Measurements from ENCODE around the gene ACSBG1.

ACSBG1 gene

DNA sequence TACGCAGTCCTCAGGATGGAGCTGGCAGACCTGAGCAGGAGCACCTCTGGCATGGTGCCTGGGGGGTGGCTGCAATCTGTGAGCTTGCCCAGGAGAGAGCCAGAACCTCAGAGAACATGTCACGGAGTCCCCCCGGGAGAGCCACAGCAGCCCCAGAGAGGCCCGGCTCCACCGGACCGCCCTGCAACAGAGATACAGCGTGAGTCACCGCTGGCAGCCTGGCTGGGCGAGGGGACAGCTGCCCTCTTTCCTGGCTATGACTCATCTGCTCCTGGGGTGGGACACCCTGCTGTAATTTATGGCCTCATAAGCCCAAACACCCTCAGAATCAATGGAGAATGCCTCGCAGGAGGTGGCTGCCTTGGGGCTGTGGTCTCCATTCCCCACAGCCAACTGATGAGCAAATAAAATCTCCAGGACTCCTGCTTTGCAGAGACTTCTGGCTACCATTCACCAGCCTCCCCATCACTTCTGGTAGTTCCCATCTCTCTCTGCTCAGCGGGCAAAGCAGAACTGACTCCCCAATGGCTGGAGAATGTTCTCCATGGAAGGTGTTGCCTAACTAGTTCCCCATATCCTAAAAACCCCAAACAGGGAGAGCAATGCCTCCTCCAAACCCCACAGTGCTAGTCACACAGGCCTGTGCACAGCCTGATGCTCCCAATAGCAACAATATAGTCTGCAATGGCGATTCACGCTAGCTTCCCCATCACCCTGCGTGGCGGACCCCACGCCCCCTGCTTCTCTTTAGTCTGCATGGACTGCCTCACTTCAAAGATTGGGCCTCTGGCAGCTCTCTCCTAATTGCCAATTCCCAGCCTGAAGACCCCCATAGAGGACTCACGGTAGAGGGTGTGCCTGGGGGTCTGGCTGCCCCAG, 21.6 kb downstream of the ACSBG1 start:
- TF ChIP-seq TAF1 (IDR thresholded peaks at IDR 0.05; ENCODE audit: borderline replicate concordance, insufficient read depth, low read length) (no peak), FOXP2 (optimal IDR thresholded peaks at IDR 0.05; ENCODE audit: borderline replicate concordance, extremely low read depth, extremely low read length, insufficient read depth) (no peak), POLR2AphosphoS5 (IDR thresholded peaks at IDR 0.05; ENCODE audit: low read depth, low read length) (no peak), SIN3A (IDR thresholded peaks at IDR 0.05; ENCODE audit: borderline replicate concordance, insufficient read depth, low read length) (no peak)
- TF ChIP-seq, protein P1, sequence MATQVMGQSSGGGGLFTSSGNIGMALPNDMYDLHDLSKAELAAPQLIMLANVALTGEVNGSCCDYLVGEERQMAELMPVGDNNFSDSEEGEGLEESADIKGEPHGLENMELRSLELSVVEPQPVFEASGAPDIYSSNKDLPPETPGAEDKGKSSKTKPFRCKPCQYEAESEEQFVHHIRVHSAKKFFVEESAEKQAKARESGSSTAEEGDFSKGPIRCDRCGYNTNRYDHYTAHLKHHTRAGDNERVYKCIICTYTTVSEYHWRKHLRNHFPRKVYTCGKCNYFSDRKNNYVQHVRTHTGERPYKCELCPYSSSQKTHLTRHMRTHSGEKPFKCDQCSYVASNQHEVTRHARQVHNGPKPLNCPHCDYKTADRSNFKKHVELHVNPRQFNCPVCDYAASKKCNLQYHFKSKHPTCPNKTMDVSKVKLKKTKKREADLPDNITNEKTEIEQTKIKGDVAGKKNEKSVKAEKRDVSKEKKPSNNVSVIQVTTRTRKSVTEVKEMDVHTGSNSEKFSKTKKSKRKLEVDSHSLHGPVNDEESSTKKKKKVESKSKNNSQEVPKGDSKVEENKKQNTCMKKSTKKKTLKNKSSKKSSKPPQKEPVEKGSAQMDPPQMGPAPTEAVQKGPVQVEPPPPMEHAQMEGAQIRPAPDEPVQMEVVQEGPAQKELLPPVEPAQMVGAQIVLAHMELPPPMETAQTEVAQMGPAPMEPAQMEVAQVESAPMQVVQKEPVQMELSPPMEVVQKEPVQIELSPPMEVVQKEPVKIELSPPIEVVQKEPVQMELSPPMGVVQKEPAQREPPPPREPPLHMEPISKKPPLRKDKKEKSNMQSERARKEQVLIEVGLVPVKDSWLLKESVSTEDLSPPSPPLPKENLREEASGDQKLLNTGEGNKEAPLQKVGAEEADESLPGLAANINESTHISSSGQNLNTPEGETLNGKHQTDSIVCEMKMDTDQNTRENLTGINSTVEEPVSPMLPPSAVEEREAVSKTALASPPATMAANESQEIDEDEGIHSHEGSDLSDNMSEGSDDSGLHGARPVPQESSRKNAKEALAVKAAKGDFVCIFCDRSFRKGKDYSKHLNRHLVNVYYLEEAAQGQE (IDR thresholded peaks at IDR 0.05; ENCODE audit: insufficient read depth in 1 of 2, low read depth in 2 of 2, low read length in 2 of 2) = no peak

DNA sequence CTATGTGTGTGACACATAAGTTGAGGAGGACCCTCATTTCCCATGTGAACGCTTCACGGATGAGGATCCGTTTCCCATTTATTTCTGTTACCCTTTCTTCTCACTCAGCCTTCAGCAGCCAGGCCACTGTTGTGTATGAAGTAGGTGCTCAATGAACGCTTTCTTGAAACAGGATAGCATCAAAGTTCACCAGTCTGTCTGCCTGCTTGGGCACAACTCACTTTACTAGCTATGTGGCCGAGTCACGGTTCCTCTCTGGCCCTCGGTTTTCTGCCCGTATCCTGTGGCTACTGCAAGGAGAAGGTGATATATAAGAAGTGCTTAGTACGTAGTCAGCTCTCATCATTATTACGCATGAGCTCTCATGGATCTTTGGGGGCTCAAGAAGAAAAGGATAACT, 22.4 kb downstream of the ACSBG1 start:
- TF ChIP-seq POLR2AphosphoS5 (IDR thresholded peaks at IDR 0.05; ENCODE audit: low read depth, low read length) = no peak
- TF ChIP-seq TAF1 (IDR thresholded peaks at IDR 0.05; ENCODE audit: borderline replicate concordance, insufficient read depth, low read length) = no peak
- TF ChIP-seq, protein P1 (IDR thresholded peaks at IDR 0.05; ENCODE audit: insufficient read depth in 1 of 2, low read depth in 2 of 2, low read length in 2 of 2) = no peak
- no peak for TF ChIP-seq FOXP2 (optimal IDR thresholded peaks at IDR 0.05; ENCODE audit: borderline replicate concordance, extremely low read depth, extremely low read length, insufficient read depth)
- TF ChIP-seq SIN3A (IDR thresholded peaks at IDR 0.05; ENCODE audit: borderline replicate concordance, insufficient read depth, low read length) = no peak

DNA sequence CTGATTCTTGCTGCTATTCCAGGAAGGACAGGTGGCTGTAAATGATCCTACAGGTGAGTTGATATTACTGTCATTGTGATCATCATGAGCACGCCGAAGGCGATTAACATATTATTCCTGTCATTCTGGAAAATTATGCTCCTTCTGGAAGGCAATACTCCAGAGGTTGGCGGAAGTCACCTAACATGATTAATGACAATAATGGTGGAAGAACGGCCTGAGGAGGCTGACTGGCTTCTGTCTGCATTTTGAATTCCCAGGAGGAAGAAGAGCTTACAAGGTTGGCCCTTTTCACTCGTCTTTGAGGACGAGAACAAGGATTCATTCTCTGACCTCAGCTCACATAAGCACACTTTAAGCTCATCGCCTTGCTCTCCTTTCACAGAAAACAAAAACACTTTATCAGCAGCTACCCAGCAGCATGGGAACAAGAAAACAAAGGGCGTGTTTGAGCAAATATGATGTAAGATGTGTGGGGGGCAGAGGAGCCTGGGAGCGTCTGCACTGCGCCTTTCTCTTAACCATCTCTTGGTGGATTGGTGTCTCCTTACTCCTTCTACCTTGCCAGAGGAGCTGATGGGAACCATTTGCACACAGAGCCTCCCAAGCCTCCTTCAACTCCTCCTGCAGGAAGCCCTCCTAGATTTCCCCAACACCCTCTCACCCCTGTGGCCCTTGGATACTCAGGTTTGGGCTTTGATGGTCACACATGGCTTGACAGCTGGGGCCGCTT, 23.0 kb downstream of the ACSBG1 start:
- TF ChIP-seq SIN3A (IDR thresholded peaks at IDR 0.05; ENCODE audit: borderline replicate concordance, insufficient read depth, low read length) = no peak
- TF ChIP-seq FOXP2 (optimal IDR thresholded peaks at IDR 0.05; ENCODE audit: borderline replicate concordance, extremely low read depth, extremely low read length, insufficient read depth) = no peak
- TF ChIP-seq POLR2AphosphoS5 (IDR thresholded peaks at IDR 0.05; ENCODE audit: low read depth, low read length) = no peak
- no peak for TF ChIP-seq TAF1 (IDR thresholded peaks at IDR 0.05; ENCODE audit: borderline replicate concordance, insufficient read depth, low read length)
- TF ChIP-seq, protein P1 (IDR thresholded peaks at IDR 0.05; ENCODE audit: insufficient read depth in 1 of 2, low read depth in 2 of 2, low read length in 2 of 2) = no peak

DNA sequence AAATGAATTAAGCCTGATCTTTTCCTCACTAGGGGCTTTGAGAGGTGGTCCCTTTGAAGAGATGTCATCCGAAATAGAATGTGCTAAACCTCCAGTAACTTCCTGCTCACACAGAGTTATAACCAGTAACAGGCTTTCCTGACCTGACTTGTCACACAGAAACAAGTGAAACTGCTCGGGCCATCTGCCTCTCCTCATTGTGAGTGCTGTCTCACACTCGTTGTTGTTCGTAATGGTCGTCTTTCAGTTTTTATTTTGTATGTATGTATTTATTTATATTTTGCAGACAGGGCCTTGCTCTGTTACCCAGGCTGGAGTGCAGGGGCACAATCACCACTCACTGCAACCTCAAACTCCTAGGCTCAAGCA, 24.0 kb downstream of the ACSBG1 start:
- TF ChIP-seq POLR2AphosphoS5 (IDR thresholded peaks at IDR 0.05; ENCODE audit: low read depth, low read length) (no peak), SIN3A (IDR thresholded peaks at IDR 0.05; ENCODE audit: borderline replicate concordance, insufficient read depth, low read length) (no peak), FOXP2 (optimal IDR thresholded peaks at IDR 0.05; ENCODE audit: borderline replicate concordance, extremely low read depth, extremely low read length, insufficient read depth) (no peak), TAF1 (IDR thresholded peaks at IDR 0.05; ENCODE audit: borderline replicate concordance, insufficient read depth, low read length) (no peak)
- TF ChIP-seq, protein P1 (IDR thresholded peaks at IDR 0.05; ENCODE audit: insufficient read depth in 1 of 2, low read depth in 2 of 2, low read length in 2 of 2) = no peak

All from PFSK-1 (cell line).